NCI-H1930 (cell line): Measurements from ENCODE around the gene MAPK8IP2.

Source experiments
- DNase-seq, 2 experiments: peaks; one replicate each; lab custom pipeline; 2025; lab: John Stamatoyannopoulos, UW

MAPK8IP2 gene

DNA sequence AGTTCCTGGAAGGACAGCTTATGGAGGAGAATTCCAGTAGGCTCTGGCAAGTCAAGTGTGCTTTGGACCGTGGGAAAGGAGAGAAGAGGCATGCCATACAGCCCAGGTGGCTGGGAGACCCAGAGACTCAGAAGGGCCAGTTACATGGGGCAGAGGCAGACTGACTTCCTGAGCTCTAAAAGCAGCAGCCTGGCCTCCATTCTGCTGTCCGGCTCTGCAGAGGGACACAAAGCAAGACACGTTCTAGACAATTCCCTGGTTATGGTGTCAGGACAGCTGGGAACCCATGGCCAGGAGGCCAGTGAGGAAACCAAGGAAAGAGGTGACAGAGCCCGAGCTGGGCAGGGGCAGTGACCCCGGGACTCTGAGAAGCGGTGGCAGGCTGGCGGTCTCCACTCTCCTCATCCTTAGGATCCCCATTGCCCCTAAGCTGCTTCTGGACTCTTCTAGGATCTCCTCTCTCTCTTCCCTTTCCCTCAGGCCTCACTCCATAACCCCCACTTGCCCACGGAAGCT lies 25.1 kb upstream of the MAPK8IP2 start:
- no peak for DNase-seq

DNA sequence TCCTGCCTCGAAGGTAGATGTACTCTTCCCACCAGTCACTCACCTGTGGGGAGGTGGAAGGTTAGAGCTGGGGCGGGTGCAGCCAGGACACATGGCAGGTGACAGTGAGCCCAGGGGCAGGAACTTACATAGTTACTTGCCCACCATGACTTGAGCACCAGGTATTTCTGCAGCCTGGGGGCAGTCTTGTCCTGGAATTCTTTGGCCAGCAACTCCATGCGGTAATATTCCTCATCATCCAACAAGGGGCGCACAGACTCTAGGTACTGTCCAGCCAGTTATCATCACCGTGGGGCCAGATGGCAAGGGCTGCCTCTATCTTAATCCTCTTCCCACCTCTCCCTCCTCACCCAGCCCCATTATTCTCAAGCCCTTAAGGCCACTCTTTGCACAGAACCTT lies 24.5 kb upstream of the MAPK8IP2 start:
- peak; percentile 17 to 39 for DNase-seq

DNA sequence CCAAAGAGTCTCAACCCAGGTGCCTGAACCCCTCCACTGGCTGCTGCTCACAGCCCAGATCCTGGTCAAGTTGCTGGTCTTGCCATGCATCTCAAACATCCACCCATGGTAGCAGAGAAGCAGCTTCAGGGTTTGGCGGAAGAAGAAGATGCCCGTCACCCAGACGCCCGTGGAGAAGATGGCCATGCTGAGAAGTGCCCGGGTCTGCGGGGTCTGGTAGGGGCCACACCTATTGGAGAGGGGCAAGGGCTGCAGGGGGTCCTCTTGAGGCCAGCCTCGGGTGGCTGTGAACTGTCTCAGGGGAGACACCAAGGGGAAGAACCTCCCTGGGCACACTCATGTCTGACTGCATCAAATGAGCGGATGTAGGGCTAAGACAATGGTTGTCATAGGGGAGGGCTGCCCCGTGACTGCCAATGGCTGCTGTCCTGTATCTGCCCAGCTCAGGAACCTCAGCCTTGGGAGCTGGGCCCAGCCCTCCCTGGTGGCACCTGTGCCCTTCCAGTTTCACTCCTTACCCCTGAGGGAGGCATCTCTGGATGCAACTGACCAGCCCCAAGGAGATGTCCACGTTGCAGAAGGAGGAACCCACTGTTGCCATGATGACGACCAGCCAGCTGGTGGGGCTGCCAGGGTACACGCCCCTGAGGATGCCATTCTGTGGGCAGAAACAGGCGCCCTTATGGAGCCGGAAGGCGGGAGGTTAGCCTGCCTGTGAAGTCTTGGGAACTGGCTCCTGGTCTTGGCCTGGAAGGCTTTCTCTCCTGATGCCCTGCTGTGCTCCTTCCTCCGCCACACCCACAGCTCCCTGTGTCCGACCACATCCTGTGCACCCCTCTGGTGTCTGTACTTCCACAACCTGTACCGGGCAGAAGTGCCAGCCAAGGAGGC lies 23.5 kb upstream of the MAPK8IP2 start:
- no peak for DNase-seq

DNA sequence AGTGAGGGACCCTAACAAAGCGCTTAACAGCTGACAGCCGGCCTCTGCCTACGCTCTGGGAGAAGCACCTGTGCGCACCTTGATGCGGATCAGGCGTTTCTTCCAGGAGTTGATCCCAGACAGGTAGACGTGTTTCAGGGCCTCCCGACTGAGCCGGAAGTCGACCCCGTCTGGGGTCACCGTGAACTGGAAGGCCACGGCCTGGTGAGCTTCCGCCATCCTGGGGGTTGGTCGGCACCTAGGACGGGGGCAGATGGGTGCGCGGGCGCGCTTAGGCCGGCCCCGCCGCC lies 23.0 kb upstream of the MAPK8IP2 start:
- DNase-seq, result no peak

DNA sequence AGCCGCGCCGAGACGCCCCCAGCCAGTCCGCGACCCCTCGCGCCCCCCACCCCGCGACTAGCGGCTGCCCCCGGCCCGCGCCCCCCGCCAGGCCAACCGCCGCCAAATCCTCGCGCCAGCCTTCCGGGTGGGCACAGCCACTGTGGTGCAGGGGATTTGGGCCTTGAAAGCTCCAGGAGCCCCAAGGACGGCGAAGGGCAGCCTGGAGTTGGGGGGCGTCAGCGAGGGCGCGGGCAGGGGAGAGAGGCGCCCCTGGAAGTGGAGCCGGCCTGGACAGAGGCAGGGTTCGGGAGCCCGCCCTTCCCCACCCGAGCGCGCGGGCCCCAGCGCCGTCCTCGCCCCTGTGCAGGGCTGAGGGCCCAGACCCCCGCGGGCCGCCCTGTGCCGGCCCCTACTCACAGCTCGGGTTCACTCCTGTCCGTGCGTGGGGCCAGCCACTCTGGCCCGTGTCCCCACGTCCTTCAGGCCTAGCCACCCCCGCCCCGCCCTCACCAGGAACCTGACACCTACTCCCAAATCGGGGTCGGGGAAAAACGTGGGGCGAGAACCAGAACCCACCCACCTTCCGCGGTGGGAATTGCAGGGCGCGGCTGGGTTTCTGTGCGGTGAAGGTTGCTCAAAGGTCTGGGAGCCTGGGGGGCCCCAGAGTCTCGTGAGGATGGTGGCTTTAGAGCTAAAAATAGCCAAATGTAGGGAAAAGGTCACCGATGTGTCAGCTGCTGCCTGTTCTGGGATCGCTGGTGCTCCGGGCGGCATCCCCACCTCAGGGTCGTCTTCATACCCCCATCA lies 22.4 kb upstream of the MAPK8IP2 start, which contains the start of gene CPT1B:
TSS of gene CPT1B (minus strand) at position 441 of the 789 bp plus-strand sequence. CDS start 512 bp downstream, outside the sequence.
- DNase-seq, result no peak

DNA sequence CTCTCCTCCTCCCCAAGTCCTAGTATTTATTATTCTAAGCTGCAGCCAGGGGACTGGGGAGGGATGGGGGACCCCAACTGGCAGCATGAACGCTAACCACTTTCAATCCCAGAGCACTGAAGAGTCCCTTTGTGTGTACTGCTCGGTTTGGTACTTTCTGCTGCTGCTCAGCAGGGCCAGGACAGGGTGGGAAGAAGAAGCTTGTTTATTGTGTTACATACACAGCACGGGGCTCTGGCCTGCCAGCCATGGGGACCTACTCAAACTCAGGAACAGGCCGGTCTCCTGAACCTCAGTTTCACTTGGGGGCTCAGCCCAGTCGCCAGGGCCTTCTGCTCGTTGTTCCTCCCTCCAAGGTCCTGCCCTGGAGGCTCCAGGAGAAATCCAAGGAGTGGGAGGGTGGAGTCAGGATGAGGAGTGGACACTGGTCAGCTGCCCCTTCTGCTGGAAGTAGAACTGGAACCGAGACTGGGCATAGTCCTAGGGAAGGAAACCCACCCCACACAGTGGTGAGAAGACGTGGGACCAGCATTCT lies 21.8 kb upstream of the MAPK8IP2 start:
- no peak for DNase-seq

DNA sequence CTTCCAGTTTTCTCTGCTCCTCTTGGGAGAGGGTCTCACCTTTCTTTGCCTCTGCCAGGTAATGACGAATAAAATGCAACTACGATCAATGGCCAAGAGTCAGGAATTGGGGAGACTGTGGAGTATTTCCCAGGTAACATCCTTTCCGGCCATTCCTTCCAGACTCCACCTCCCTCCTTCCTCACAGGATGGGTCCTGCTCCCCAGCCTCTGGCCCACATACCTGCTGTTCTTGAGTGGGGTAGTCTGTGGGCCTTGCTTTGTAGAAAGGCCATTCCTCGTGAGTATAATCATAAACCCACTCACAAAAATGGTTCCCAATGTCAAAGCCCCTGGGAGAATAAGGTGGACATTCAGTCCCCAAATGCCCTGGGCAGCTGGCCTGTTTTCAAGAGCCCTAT lies 20.8 kb upstream of the MAPK8IP2 start:
- no peak for DNase-seq

DNA sequence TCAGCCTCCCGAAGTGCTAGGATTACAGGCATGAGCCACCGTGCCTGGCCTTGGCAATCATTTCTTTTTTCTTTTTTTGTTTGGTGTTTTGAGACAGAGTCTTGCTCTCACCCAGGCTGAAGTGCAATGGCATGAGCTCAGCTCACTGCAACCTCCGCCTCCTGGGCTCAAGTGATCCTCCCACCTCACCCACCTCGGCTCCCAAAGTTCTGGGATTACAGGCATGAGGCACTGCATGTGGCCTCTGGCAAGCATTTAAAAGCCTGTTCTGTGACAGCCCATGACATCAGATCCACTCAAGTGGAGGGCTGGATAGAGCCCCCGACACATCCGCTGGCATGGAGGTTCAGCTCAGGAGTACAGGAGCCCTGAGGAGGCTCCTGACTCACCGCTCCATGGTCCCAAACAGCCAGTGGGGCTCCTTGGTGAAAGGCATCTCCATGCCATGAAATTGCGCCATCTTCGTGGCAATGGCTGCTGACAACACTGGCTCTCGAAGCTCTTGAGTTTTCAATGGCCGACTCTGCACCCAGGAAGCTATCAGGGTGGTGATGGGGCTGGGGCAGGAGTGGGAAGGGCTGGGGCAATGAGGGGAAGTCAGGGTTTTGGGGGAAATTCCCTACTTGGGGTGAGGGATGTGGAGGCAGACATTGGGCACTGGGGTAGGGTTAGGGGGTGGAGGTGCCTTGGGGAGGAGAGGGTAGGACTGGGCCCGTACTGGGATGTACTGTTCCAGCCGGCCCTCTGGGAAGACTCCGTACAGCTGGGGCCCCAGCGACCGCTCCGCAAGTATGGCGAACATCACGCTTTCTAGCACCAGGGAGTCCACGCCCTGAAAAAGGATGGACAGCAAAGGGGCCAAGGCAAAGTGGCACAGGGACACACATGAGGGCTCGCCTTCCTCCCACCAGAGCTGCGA lies 19.3 kb upstream of the MAPK8IP2 start:
- no peak for DNase-seq

DNA sequence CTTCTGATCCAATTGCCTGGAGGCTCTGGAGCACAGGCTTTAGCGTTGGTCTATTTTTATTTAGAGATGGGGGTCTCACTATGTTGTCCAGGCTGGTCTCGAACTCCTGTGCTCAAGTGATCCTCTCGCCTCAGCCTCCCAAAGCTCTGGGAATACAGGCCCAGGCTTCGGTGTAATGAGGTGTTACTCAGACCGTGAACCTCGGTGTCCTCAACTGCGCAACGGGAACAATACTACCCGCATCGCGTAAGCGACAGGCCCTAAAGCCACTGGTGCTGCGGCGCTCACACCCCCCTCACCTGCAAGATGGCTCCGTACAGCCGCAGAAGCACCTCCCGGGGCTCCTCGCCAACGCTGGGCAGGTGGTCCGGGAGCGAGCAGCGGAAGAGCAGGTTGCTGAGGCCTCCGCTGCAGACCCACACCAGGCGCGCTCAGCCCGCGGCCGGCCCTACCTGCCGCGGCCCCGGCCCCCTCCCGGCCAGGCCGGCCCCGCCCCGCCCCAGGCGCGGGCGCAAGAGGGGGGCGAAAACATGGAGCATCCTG lies 18.6 kb upstream of the MAPK8IP2 start:
- no peak for DNase-seq

DNA sequence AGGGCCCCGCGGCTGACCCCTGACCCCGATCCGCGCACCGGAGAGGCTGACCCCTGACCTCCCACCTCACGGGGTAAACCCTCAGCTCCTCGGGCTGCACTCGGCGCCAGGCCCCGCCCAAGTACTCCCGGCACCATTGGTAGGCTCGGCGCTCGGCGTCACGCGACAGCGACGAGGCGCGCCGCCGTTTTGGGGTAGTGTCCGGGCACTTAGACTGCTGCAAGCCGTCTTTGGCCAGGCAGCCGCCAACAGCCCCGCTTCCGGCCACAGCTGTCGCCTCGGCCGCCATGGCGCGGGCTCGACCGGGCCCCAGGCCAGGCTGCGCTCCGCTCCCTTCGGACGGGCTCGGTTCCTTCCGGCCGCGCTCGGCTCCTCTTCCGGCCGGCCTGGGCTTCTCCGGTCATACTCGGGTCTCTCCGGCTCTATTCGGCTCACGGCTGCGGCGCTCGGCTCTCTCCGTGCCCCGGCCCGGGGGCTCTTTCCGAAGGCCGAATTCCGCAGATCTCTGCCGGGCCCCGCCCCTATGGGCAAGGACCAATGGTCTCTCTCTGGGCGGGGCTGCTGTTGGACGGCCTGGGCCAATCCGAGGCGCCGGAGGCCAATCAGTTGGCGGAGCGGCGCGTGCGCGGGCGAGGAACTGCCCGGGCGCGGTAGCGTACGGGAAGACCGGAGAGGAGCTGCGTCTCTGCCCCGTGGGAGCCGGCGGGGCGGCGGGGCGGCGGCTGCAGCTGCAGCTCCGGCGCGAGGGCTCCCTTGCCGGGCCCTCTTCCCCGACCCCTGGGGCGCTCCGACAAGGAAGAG lies 17.9 kb upstream of the MAPK8IP2 start, which contains the start of gene CHKB:
TSS of gene CHKB (minus strand) at position 357 of the 801 bp plus-strand sequence. CDS start at position 289, 68 bp downstream.
- DNase-seq, result peak; percentile 97 to 98

DNA sequence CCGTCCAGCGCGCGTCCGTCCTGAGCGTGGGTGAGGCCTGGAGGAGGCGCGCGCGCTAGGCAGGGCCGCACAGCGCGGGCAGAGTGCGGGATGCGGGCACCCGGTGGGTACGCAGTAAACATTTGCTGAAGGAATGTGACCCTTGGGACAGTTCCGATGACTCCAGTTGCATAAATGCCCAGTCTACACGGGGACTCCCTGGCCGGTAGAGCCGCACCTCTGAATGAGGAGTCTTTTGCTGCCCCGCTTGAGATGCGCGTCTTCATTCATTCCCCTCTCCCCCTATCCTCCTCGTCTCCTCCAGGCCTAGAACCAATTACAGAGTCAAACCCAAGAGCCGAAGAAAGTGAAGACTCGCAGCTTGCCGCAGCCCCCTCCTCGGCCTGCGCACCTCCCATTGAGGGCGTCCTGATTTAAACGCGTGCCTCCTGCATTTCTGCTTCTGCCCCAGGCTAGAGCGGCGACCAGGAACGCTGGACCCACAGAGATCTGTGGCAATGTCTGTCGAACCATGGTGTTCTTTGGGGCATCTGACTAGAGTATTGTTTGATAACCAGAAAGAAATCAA lies 17.2 kb upstream of the MAPK8IP2 start:
- no peak for DNase-seq

DNA sequence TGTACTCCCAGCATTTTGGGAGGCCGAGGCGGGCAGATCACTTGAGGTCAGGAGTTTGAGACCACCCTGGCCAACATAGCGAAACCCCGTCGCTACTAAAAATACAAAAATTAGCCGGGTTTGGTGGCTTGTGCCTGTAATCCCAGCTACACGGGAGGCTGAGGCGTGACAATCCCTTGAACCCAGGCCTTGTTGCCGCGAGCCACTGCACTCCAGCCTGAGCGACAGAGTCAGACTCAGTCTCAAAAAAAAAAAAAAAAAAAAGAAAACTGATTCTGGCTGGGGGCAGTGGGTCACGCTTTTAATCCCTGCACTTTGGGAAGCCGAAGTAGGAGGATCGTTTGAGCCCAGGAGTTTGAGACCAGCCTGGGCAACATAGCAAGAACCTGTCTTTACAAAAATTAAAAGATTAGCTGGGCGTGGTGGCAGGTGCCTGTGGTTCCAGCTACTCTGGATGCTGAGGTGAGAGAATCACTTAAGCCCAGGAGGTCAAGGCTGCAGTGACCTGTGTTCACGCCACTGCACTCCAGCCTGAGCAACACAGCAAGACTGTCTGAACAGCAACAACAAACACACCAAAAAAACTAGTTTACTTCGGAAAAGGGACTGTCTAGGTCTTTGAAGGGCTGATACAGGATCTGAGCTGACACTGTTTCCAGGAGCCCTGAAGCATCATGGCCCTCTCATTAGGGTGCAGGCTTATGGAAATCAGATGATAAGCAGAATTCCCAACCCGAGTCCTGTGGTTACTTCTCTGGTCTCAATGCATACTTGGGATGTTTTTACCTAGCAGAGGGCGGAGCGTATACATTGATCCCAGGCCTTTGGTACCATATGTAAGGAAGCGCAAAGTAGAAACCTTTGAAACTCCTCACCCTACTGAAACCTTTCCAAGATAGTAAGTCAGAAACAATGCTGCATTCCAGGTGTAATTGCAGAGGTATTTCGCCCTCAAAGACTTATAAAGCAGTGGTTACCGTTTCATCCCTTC lies 16.2 kb upstream of the MAPK8IP2 start:
- DNase-seq, result no peak

DNA sequence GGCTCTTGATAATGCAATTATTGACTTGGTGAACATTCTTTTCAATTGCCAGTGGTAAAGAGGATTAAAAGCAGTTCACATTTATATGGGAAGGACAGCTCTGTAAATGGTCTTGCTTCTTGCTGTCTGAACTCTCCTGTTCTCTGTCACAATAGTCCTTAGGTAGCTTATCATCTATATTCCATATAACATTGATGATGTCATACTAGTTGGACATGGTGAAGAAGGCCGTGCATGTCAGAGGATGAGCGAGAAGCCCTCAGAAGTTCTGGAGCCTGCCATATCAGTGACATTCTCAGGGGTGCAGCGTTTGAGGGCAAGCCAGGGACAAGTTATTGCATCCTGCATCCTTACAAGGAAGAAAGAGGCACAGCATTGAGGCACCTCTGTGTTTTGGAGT lies 15.4 kb upstream of the MAPK8IP2 start:
- DNase-seq, result no peak

DNA sequence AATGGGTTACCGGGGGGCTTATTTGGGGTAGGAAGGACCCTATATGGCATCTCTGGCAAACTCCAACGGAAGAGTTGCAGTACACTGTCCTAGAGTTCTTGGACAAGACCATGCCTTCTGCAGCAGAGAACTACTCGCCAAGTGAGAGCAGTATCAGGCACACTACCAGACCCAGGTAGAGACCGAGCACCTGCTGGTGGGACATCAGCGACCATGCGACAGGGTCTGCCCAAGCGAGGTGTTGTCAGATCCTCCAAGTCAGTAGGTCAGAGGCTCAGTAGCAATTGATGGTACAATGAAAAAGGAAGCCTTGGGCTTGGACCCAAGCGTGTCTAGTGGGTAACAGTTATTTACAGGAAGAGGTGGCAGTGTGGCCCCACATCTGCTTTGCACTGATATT lies 14.8 kb upstream of the MAPK8IP2 start:
- DNase-seq, result no peak

DNA sequence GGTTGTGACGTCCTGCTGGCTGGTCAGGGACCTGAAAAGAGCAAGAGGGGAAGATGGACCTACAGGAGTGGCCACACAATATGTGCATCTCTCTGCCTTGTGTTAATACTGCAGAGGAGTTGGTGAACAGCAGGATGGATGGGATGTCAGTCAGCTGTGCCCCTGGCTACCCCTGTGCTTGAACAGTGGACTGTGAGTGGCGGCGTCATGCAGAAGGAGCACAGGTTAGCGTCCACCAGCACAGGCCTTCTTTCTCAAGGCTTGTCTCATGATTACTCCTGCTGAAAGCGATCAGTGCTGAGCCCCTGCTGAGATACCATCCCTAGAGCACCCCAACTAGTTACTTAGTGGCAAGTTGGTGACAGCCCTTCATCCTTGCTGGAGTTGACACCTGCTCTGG lies 14.2 kb upstream of the MAPK8IP2 start:
- no peak for DNase-seq

DNA sequence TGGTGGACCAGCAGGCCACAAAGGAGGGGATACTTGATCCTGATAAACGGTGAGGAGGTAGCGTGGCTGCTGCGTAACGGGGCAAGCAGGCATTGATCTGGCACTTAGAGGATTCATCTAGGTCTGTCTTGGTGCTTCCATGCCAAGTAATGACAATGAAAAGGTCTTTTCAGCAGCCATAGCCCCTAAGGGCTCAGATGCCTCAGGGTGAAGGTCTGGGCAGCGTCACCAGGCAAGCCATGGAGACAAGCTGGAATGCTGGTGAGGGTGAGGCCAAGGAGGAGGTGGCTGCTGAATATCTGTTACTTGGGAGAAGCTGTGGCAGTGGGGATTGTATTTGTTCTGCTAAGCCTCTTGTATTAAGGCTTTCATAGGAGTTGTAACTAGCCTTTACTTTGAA lies 13.2 kb upstream of the MAPK8IP2 start:
- DNase-seq, result no peak

DNA sequence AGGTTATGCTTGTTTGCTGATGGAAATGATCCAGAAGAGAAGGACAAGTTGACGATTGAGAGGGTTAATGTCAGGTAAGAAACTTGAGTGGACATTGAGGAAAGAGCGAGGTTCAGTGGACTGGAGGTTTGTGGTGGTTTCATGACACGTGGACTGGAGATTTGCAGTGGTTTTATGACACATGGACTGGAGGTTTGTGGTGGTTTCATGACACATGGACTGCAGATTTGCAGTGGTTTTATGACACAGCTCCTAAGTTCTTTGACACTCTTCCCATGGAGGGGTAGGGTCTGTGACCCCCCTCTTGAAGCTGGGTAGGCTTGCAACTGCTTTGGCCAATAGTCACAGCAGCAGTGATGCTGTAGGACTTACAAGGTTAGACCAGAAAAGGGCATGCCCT lies 5.4 kb upstream of the MAPK8IP2 start:
- DNase-seq, result no peak

DNA sequence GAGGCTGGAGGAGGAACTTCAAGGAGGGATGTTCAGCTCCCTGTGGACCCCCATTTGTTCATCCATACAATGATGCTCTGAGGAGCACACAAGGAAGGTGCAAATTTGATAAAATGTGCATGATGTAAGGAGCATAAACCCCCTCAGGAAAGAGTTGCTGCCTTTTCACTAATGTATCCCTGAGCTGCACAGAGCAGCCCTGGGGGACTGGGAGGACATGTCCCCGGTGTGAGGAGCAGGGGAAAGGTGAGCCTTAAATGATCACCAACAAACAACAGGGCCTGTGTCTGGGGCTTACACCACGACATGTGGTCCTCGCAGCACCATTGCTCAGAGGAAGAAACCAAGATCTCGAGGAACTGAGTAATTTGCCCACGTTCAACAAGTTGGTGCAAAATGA lies 3.5 kb upstream of the MAPK8IP2 start:
- no peak for DNase-seq
